ENCODE results near the gene TAMALIN.

The TAMALIN gene

DNA sequence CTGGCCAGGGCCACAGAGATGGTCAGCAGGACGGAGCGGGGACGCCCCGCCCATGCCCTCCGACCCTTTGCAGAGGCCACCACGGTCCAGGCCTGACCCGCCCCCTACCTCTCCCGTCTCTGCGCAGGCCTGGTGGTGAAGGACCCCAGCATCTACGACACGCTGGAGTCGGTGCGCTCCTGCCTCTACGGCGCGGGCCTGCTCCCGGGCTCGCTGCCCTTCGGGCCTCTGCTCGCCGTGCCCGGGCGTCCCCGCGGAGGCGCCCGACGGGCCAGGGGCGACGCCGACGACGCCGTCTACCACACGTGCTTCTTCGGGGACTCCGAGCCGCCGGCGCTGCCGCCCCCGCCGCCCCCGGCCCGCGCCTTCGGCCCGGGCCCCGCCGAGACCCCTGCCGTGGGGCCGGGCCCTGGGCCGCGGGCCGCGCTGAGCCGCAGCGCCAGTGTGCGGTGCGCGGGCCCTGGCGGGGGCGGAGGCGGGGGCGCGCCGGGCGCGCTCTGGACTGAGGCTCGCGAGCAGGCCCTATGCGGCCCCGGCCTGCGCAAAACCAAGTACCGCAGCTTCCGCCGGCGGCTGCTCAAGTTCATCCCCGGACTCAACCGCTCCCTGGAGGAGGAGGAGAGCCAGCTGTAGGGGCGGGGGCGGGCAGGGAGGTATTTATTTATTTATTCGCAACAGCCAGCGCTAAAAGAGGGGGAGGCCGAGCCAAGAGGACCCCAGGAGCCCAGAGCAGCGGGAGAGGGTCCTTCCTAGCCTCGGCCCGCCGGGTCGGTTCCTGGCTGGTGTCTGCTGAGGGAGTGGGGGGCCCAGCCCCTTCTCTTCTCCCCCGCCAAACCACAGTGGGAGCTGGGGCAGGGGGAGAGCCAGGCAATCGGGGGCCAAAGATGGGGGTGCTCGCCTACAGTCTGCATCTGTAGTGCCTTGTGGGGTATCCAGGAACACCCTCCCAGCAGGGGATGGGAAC is 8.1 kb downstream of the TAMALIN start:
- TF ChIP-seq GATA3 (IDR thresholded peaks at IDR 0.05; ENCODE audit: low read depth, low read length) (no peak), GATA2 (IDR thresholded peaks at IDR 0.05; ENCODE audit: low read depth, low read length) (no peak)

GRCh38 chr12:52015532-52016041 is 8.8 kb downstream of the TAMALIN start:
- TF ChIP-seq GATA3 (IDR thresholded peaks at IDR 0.05; ENCODE audit: low read depth, low read length): no peak
- TF ChIP-seq GATA2 (IDR thresholded peaks at IDR 0.05; ENCODE audit: low read depth, low read length): no peak

- TF ChIP-seq GATA3 (IDR thresholded peaks at IDR 0.05; ENCODE audit: low read depth, low read length): no peak
- no peak for TF ChIP-seq GATA2 (IDR thresholded peaks at IDR 0.05; ENCODE audit: low read depth, low read length)
Observed at GRCh38 chr12:52018433-52019112, 11.8 kb downstream of the TAMALIN start.

- TF ChIP-seq GATA2 (IDR thresholded peaks at IDR 0.05; ENCODE audit: low read depth, low read length): no peak
- no peak for TF ChIP-seq GATA3 (IDR thresholded peaks at IDR 0.05; ENCODE audit: low read depth, low read length)
Observed at GRCh38 chr12:52019113-52019770, 12.5 kb downstream of the TAMALIN start.

DNA sequence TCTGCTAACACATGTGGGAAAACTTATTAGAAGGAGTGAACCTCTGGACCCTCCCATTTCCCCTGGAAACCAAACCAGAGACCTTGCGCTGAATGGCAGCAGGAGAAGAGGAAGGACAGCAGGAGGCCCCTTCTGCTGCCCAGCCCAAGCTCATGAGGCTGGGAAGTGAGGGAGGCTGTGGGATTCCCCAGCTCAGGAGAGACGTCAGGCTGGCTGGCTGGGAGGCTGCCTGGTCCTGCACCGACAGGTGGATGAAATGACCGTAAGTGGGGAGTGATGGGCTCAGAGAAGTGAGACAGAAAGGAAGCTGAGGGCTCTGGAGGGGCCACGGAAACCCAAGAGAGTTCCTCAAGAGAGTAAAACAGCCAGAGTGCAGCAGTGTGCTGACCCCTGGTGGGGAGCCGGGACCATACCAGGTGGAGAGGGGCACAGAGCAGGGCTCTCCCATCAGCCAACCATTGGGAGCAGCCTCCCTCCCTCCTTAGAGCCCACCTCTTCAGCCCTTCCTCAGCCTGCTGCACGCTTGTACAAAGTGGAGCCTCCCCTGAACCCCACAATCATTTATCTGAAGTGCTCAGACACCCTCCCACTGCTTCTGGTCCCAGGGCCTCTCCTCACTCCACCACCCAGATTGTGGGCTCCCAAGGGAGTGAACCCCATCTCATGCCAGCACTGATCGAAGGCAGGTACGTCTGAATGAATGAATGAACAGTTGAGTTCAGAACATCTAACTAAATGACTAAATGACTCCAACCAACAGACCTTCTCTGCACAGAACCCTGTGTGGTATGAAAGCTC is 14.0 kb downstream of the TAMALIN start:
- no peak for TF ChIP-seq GATA3 (IDR thresholded peaks at IDR 0.05; ENCODE audit: low read depth, low read length)
- no peak for TF ChIP-seq GATA2 (IDR thresholded peaks at IDR 0.05; ENCODE audit: low read depth, low read length)

DNA sequence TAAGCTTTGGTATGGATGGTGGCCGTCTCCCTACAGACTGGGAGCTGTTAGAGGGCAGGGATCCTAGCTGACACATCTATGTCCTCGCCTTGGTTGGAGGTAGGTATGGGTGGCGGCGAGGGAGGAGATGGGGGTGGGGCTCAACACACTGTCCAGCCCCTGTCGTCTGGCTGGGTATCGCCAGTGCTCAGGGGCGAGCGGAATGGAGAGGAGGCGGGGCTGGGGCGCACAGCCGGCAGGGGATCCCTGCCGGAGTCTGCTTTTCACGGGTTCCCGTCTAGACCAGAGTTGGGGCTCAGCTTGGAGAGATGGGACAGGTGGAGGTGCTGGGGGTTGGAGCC is 16.1 kb downstream of the TAMALIN start:
- no peak for TF ChIP-seq GATA2 (IDR thresholded peaks at IDR 0.05; ENCODE audit: low read depth, low read length)
- TF ChIP-seq GATA3 (IDR thresholded peaks at IDR 0.05; ENCODE audit: low read depth, low read length): no peak

DNA sequence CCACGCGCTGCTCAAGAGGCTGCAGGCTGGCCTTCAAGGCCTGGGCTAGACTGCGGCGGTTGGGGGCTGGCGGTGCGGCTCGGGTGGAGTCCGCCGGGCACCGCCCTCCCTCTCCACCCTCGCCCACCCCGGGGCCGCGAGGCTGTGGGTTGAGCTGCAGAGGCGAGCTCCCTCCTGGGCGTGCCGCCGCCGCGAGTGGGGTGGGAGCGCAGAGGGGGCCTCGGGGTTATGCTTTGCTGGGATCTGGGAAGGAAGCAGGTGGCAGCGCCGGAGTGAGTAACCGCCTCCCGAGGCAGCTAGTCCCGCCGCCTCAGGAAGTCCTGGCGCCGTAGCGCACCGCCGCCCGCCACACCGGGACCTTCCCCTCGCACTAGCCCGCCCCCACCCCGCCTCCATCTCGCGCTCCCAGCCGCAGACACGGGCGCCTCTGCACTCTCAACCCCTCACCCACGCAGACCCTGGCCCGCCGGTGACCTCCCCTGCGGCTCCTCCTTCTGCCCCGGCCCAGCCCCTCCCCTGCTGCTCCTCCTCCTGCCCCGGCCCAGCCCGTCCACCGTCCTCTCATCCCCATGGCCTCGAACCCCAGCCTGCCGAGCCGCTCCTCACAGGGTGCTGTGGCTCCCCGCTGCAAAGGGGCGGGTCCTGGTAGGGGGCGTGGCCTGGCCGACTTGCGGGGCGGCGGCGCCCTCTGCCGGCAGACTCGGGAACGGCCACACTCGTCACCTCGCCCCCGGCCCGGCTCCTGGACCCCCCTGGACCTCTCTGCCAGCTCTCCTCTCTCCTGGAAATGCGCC is 16.6 kb downstream of the TAMALIN start:
- TF ChIP-seq GATA2 (IDR thresholded peaks at IDR 0.05; ENCODE audit: low read depth, low read length): no peak

DNA sequence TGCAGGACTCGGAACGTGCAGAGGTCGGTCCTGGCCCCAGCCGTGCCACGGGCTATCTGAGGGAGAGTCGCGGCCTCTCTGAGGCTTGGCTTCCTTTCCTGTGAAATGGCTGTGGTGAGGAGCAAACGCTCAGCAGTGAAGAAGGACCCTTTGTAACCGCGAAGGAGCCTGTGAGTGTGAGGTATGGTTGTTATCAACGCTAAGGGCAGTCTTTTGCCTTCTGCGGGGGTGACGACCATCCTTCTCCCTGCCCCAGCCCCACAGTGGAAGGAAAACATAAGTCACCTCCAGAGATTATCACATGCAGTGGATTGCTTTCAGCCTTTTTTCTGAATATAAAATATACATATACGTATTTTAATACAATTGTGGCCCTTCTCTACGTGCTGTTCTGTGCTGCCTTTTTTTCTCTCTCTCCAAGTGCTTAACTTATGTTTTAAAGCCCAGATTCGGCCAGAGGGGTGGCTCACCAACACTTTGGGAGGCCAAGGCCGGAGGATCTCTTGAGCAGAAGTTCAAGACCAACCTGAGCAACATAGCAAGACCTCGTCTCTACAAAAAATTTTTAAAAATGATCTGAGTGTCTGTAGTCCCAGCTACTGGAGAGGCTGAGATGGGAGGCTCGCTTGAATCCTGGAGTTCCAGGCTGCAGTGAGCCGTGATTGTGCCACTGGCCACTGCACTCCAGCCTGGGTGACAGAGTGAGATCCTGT is 17.4 kb downstream of the TAMALIN start:
- no peak for TF ChIP-seq GATA3 (IDR thresholded peaks at IDR 0.05; ENCODE audit: low read depth, low read length)

- no peak for TF ChIP-seq GATA2 (IDR thresholded peaks at IDR 0.05; ENCODE audit: low read depth, low read length)
- TF ChIP-seq GATA3 (IDR thresholded peaks at IDR 0.05; ENCODE audit: low read depth, low read length): no peak
Observed at GRCh38 chr12:52024845-52025230, 18.1 kb downstream of the TAMALIN start.

DNA sequence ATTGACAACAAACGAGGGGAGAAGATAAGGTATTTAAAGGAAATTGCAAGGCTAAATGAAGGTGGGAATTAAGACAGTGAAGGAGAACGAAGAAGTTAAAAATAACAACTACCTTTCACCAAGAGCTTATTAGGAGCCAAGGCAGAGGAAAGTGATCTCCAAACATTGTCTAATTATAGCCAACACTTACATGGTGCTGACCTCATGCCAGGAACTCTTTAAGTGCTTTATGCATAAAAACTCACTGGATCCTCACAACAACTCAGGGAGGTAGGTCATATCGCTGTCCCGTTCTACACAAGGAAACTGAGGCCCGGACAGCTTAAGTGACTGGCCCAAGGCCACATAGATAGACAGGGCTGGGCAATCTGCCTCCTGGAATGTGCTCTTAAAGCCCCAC is 19.5 kb downstream of the TAMALIN start:
- TF ChIP-seq GATA3 (IDR thresholded peaks at IDR 0.05; ENCODE audit: low read depth, low read length) (no peak), GATA2 (IDR thresholded peaks at IDR 0.05; ENCODE audit: low read depth, low read length) (no peak)

DNA sequence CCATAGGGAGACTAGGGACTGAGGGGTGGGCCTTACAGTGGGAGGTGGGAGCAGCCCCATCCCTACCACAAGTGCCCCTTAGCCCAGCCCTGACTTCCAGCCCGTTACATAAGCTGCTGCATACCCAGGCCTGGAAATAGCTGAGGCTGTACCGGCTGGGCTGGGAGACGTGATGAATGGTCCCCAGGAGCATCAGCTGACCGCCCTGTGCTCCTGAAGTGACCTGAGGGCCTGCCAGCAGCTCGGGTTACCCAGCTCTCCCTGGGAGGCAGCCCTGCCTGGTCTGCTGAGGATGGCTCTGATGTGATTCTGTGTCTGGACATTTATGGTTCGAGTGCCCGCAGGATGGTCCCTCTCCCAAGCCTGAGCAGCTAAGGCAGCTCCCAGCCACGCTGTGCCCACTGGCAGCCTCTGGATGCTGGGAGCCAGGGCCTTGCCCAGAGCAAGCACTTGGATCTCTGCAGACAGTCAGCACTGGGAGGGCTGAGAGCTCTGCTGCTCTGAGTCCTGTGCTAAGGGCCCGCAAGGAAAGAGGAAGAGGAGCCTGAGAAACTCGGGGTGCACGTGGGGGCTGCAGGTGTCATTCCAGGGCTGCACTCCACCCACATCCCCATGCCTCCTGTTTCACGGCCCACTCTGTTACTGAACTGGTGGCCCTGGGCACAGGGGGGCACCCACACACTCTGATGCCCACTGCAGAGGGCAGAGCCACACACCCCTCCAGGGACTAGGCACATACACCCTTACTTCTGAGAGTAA is 20.5 kb downstream of the TAMALIN start:
- TF ChIP-seq GATA3 (IDR thresholded peaks at IDR 0.05; ENCODE audit: low read depth, low read length): no peak
- TF ChIP-seq GATA2 (IDR thresholded peaks at IDR 0.05; ENCODE audit: low read depth, low read length): no peak

GRCh38 chr12:52029685-52030084 is 22.9 kb downstream of the TAMALIN start:
- no peak for TF ChIP-seq GATA3 (IDR thresholded peaks at IDR 0.05; ENCODE audit: low read depth, low read length)
- TF ChIP-seq GATA2 (IDR thresholded peaks at IDR 0.05; ENCODE audit: low read depth, low read length): no peak

Data from SH-SY5Y (cell line).